Mesendoderm (in vitro differentiated cells): Measurements from ENCODE around the gene THRA.
A peak's percentile ranks its signal among the peaks of the same experiment; 100 is the strongest.

ENCODE experiments used
- DNase-seq: peaks from one replicate; pipeline ENCODE4 v3.0.0; 2013
- H2AK5ac ChIP-seq: 2 replicates; pipeline ENCODE4 v1.6.1; 2013; ENCODE audit warnings: low read length, inconsistent platforms
- H2BK120ac ChIP-seq: 2 replicates; pipeline ENCODE4 v1.6.1; 2013; ENCODE audit warnings: low read depth, mild to moderate bottlenecking, low read length, moderate library complexity, mixed read lengths
- H2BK15ac ChIP-seq: replicated peaks from 2 replicates; pipeline ENCODE4 v1.6.1; 2013; ENCODE audit warnings: low read depth, mild to moderate bottlenecking, moderate library complexity
- H2BK5ac ChIP-seq: 2 replicates; pipeline ENCODE4 v1.6.1; 2013; ENCODE audit warnings: low read length, inconsistent platforms
- H3K18ac ChIP-seq: 2 replicates; pipeline ENCODE4 v1.6.1; 2013; ENCODE audit warnings: mild to moderate bottlenecking, low read length, mixed read lengths
- H3K23ac ChIP-seq: one replicate; pipeline ENCODE4 v1.6.1; 2013; ENCODE audit warnings: low read length
- H3K27ac ChIP-seq: 2 replicates; pipeline ENCODE4 v1.5.1; 2013; ENCODE audit warnings: low read depth, mild to moderate bottlenecking, inconsistent platforms, low read length, moderate library complexity
- H3K27me3 ChIP-seq: 2 replicates; pipeline ENCODE4 v1.6.1; 2013; ENCODE audit warnings: low read length, control low read depth, mild to moderate bottlenecking, inconsistent platforms; ENCODE audit not compliant: insufficient read depth, poor library complexity
- H3K36me3 ChIP-seq: 2 replicates; pipeline ENCODE4 v1.6.1; 2013; ENCODE audit warnings: low read length, inconsistent platforms; ENCODE audit not compliant: control insufficient read depth, insufficient read depth
- H3K4ac ChIP-seq: one replicate; pipeline ENCODE4 v1.6.1; 2013; ENCODE audit warnings: low read depth, mild to moderate bottlenecking, low read length, moderate library complexity
- H3K4me1 ChIP-seq: 2 replicates; pipeline ENCODE4 v1.6.1; 2013; ENCODE audit warnings: low read depth, low read length, inconsistent platforms; ENCODE audit not compliant: control insufficient read depth
- H3K4me2 ChIP-seq: 2 replicates; pipeline ENCODE4 v1.6.1; 2013; ENCODE audit warnings: low read length
- H3K4me3 ChIP-seq: 2 replicates; pipeline ENCODE4 v1.5.1; 2013; ENCODE audit warnings: mild to moderate bottlenecking, low read length
- H3K56ac ChIP-seq: one replicate; pipeline ENCODE4 v1.6.1; 2013; ENCODE audit warnings: low read length
- H3K79me1 ChIP-seq: 2 replicates; pipeline ENCODE4 v1.6.1; 2013; ENCODE audit warnings: low read length, inconsistent platforms
- H3K79me2 ChIP-seq: 2 replicates; pipeline ENCODE4 v1.6.1; 2013; ENCODE audit warnings: mild to moderate bottlenecking, low read length; ENCODE audit not compliant: control insufficient read depth, insufficient read depth
- H3K9ac ChIP-seq: 2 replicates; pipeline ENCODE4 v1.6.1; 2013; ENCODE audit warnings: low read length, inconsistent platforms
- H4K5ac ChIP-seq: one replicate; pipeline ENCODE4 v1.6.1; 2013; ENCODE audit warnings: low read length
- H4K8ac ChIP-seq: one replicate; pipeline ENCODE4 v1.6.1; 2013; ENCODE audit warnings: low read depth, mild to moderate bottlenecking, control low read depth, low read length, moderate library complexity
- WGBS: extraction: QIAGEN DNeasy Blood & Tissue Kit; methylation state at CpG from one replicate; pipeline ENCODE4 v1.1.7; 2013; ENCODE audit warnings: low lambda C conversion rate, missing lambda C conversion rate; ENCODE audit not compliant: insufficient coverage; ENCODE audit errors: extremely low coverage; 5-methylcytosine and 5-hydroxymethylcytosine counted together

Gene THRA

GRCh38 chr17:40097087-40097486 is 34.3 kb downstream of the THRA start:
- Histone ChIP-seq H2BK120ac (no peak overlapping the region), H3K79me1 (no peaks in the 10 kb centered on the region), H3K18ac (no peak overlapping the region), H3K56ac (no peak overlapping the region), H4K8ac (no peak overlapping the region), H3K27me3 (no peaks in the 10 kb centered on the region), H3K4ac (no peak overlapping the region), H3K4me3 (no peak overlapping the region), H3K36me3 (no peaks in the 10 kb centered on the region), H3K4me2 (no peak overlapping the region), H2BK5ac (no peak overlapping the region), H3K4me1 (peaks cover 14% of the 10 kb centered on the region), H3K23ac (no peak overlapping the region), H3K79me2 (no peaks in the 10 kb centered on the region), H3K9ac (no peak overlapping the region), H3K27ac (no peak overlapping the region), H4K5ac (no peak overlapping the region), H2BK15ac (no peak overlapping the region), H2AK5ac (no peak overlapping the region)
- DNase-seq: no peak
- no CpG with 5 or more reads among the region's 10 CpGs for WGBS

GRCh38 chr17:40097931-40098845 is 35.4 kb downstream of the THRA start:
- H2BK5ac ChIP-seq: peak overlapping the region; percentile 58
- no peak overlapping the region for H3K4me3 ChIP-seq
- DNase-seq: no peak
- H3K27ac ChIP-seq: no peak overlapping the region
- no peak overlapping the region for H2BK15ac ChIP-seq
- H3K23ac ChIP-seq: no peak overlapping the region
- peak overlapping the region; percentile 76 for H3K56ac ChIP-seq
- H4K8ac ChIP-seq: no peak overlapping the region
- no peaks in the 10 kb centered on the region for H3K79me2 ChIP-seq
- peak overlapping the region; percentile 5 for H2BK120ac ChIP-seq
- WGBS: no CpG with 5 or more reads among the region's 9 CpGs
- H2AK5ac ChIP-seq: peak overlapping the region; percentile 53
- H3K4me2 ChIP-seq: peak overlapping the region; percentile 38
- no peaks in the 10 kb centered on the region for H3K27me3 ChIP-seq
- peak overlapping the region; percentile 36 for H3K9ac ChIP-seq
- H4K5ac ChIP-seq: peak overlapping the region; percentile 63
- no peaks in the 10 kb centered on the region for H3K36me3 ChIP-seq
- no peaks in the 10 kb centered on the region for H3K79me1 ChIP-seq
- peaks cover 14% of the 10 kb centered on the region for H3K4me1 ChIP-seq
- peak overlapping the region; percentile 22 for H3K18ac ChIP-seq
- peak overlapping the region; percentile 29 for H3K4ac ChIP-seq

- Histone ChIP-seq H3K9ac (peak overlapping the region; percentile 36), H3K79me2 (no peaks in the 10 kb centered on the region), H3K4me3 (no peak overlapping the region), H2BK15ac (no peak overlapping the region), H2BK120ac (no peak overlapping the region), H3K36me3 (no peaks in the 10 kb centered on the region), H3K56ac (peak overlapping the region; percentile 76), H4K5ac (peak overlapping the region; percentile 63), H3K4ac (peak overlapping the region; percentile 29), H2AK5ac (peak overlapping the region; percentile 40), H3K4me1 (peaks cover 14% of the 10 kb centered on the region), H3K27ac (no peak overlapping the region), H3K27me3 (no peaks in the 10 kb centered on the region), H3K79me1 (no peaks in the 10 kb centered on the region), H4K8ac (no peak overlapping the region), H3K23ac (no peak overlapping the region), H3K4me2 (peak overlapping the region; percentile 63), H2BK5ac (peak overlapping the region; percentile 58), H3K18ac (peak overlapping the region; percentile 22)
- 100% methylated on average over 1 of the region's 52 CpGs for WGBS
- peak; percentile 99 for DNase-seq
Observed at GRCh38 chr17:40098846-40099618, 36.3 kb downstream of the THRA start.

GRCh38 chr17:40099619-40100418 is 37.1 kb downstream of the THRA start:
- Histone ChIP-seq H3K9ac (peak overlapping the region; percentile 65), H2BK15ac (no peak overlapping the region), H3K4ac (no peak overlapping the region), H3K79me2 (no peaks in the 10 kb centered on the region), H3K18ac (no peak overlapping the region), H2BK120ac (no peak overlapping the region), H3K79me1 (no peaks in the 10 kb centered on the region), H3K56ac (peak overlapping the region; percentile 89), H3K36me3 (no peaks in the 10 kb centered on the region), H3K23ac (no peak overlapping the region), H3K4me3 (peak overlapping the region; percentile 22), H3K27ac (no peak overlapping the region), H2BK5ac (no peak overlapping the region), H3K27me3 (no peaks in the 10 kb centered on the region), H4K5ac (no peak overlapping the region), H4K8ac (no peak overlapping the region), H3K4me2 (peak overlapping the region; percentile 63), H3K4me1 (peaks cover 14% of the 10 kb centered on the region), H2AK5ac (no peak overlapping the region)
- WGBS: no CpG with 5 or more reads among the region's 31 CpGs
- no peak for DNase-seq

- no peak for DNase-seq
- H3K56ac ChIP-seq: peak within 1 kb of the TSS; percentile 89
- H3K79me2 ChIP-seq: no peaks in the 10 kb centered on the region
- no peak within 1 kb of the TSS for H2BK120ac ChIP-seq
- H3K23ac ChIP-seq: no peak within 1 kb of the TSS
- H2AK5ac ChIP-seq: no peak within 1 kb of the TSS
- no peak within 1 kb of the TSS for H2BK5ac ChIP-seq
- H3K4me3 ChIP-seq: peak within 1 kb of the TSS; percentile 25
- H3K9ac ChIP-seq: peak within 1 kb of the TSS; percentile 66
- H3K27me3 ChIP-seq: no peaks in the 10 kb centered on the region
- peak within 1 kb of the TSS; percentile 84 for H3K4me2 ChIP-seq
- H3K4me1 ChIP-seq: peaks cover 14% of the 10 kb centered on the region
- H4K8ac ChIP-seq: no peak within 1 kb of the TSS
- no peaks in the 10 kb centered on the region for H3K79me1 ChIP-seq
- H3K27ac ChIP-seq: no peak within 1 kb of the TSS
- no peaks in the 10 kb centered on the region for H3K36me3 ChIP-seq
- H3K4ac ChIP-seq: no peak within 1 kb of the TSS
- WGBS: no CpG with 5 or more reads among the region's 16 CpGs
- H2BK15ac ChIP-seq: no peak within 1 kb of the TSS
- no peak within 1 kb of the TSS for H4K5ac ChIP-seq
- H3K18ac ChIP-seq: no peak within 1 kb of the TSS
Observed at GRCh38 chr17:40100419-40100668, 37.6 kb downstream of the THRA start, which contains the start of gene NR1D1. NR1D1 (minus strand) TSS chr17:40100589; CDS start chr17:40100094, 495 bp downstream.
